Stimulated activated CD8-positive, alpha-beta memory T cell treated with anti-CD3 and anti-CD28 coated beads, Interleukin-15, amount 100 ng/mL, for 1 hour (primary cell): ENCODE measurements around the gene SLC35A5.
"Not testable (repeated sequence)": the region's sequence is repeated elsewhere in the genome, so short reads cannot be mapped to it uniquely, and the experiment has no call there.

Experiments
- DNase-seq: peaks from one replicate; pipeline ENCODE4 v3.0.0-alpha.2; 2020; ENCODE audit warnings: low read depth

The SLC35A5 gene

GRCh38 chr3:112561734-112562529, at the start of gene SLC35A5, which contains the start of gene ATG3:
TSS of gene SLC35A5 (plus strand) at chr3:112562045. CDS start at chr3:112563404, 1,359 bp downstream.
TSS of gene ATG3 (minus strand) at chr3:112561962. CDS start at chr3:112561528, 434 bp downstream.
- peak; percentile 99 for DNase-seq

GRCh38 chr3:112512320-112512719, 49.5 kb upstream of the SLC35A5 start:
- DNase-seq = no peak

GRCh38 chr3:112514527-112515128, 47.2 kb upstream of the SLC35A5 start:
- DNase-seq = no peak

GRCh38 chr3:112518970-112519369, 42.9 kb upstream of the SLC35A5 start:
- DNase-seq = not testable (repeated sequence)

GRCh38 chr3:112519424-112520001, 42.3 kb upstream of the SLC35A5 start:
- DNase-seq = no peak

GRCh38 chr3:112524127-112524526, 37.7 kb upstream of the SLC35A5 start:
- DNase-seq = not testable (repeated sequence)

GRCh38 chr3:112530573-112530972, 31.3 kb upstream of the SLC35A5 start:
- no peak for DNase-seq

- no peak for DNase-seq
These were observed 30.5 kb upstream of the SLC35A5 start for GRCh38 chr3:112531358-112531781.

GRCh38 chr3:112539825-112540650, 21.8 kb upstream of the SLC35A5 start:
- DNase-seq = no peak

GRCh38 chr3:112546216-112546759, 15.6 kb upstream of the SLC35A5 start:
- DNase-seq = no peak

GRCh38 chr3:112550859-112551258, 11.0 kb upstream of the SLC35A5 start:
- no peak for DNase-seq

- DNase-seq = no peak
These were observed 6.2 kb upstream of the SLC35A5 start for GRCh38 chr3:112555535-112556170.

- DNase-seq = no peak
These were observed 3.9 kb upstream of the SLC35A5 start for GRCh38 chr3:112557976-112558375.

GRCh38 chr3:112560307-112560706, 1.5 kb upstream of the SLC35A5 start:
- no peak for DNase-seq

GRCh38 chr3:112560721-112561483, 943 bp upstream of the SLC35A5 start:
- DNase-seq = peak; percentile 44

GRCh38 chr3:112561484-112561733, 436 bp upstream of the SLC35A5 start:
- DNase-seq = peak; percentile 58

- DNase-seq = not testable (repeated sequence)
These were observed 2.5 kb downstream of the SLC35A5 start for GRCh38 chr3:112564247-112564939.

- no peak for DNase-seq
These were observed 3.1 kb downstream of the SLC35A5 start for GRCh38 chr3:112564940-112565305.

GRCh38 chr3:112568642-112569041, 6.8 kb downstream of the SLC35A5 start:
- DNase-seq = no peak

GRCh38 chr3:112569265-112569664, 7.4 kb downstream of the SLC35A5 start:
- no peak for DNase-seq
